ENCODE results near the gene ZNF74.
"Not testable (repeated sequence)": the region's sequence is repeated elsewhere in the genome, so short reads cannot be mapped to it uniquely, and the experiment has no call there.

ZNF74 gene

GRCh38 chr22:20393705-20394476, at the start of gene ZNF74:
TSS of gene ZNF74 (plus strand) at chr22:20394151. CDS start at chr22:20394629, 478 bp downstream.
- peak within 1 kb of the TSS; percentile 64 for H3K4me3 ChIP-seq (replicated peaks; ENCODE audit: low read depth, low read length)
- DNase-seq (ENCODE audit: extremely low read depth, low read depth) = peak; percentile 77
- no peak for TF ChIP-seq CTCF (IDR thresholded peaks at IDR 0.05; ENCODE audit: low read depth, low read length, missing control alignments)

- H3K4me3 ChIP-seq (replicated peaks; ENCODE audit: low read depth, low read length); DNase-seq (ENCODE audit: extremely low read depth, low read depth): not testable (repeated sequence)
Observed at GRCh38 chr22:20346553-20346952, 47.4 kb upstream of the ZNF74 start.

- not testable (repeated sequence) for DNase-seq (ENCODE audit: extremely low read depth, low read depth); H3K4me3 ChIP-seq (replicated peaks; ENCODE audit: low read depth, low read length)
Observed at GRCh38 chr22:20352536-20352935, 41.4 kb upstream of the ZNF74 start.

- no peak overlapping the region for H3K4me3 ChIP-seq (replicated peaks; ENCODE audit: low read depth, low read length)
- no peak for TF ChIP-seq CTCF (IDR thresholded peaks at IDR 0.05; ENCODE audit: low read depth, low read length, missing control alignments)
- no peak for DNase-seq (ENCODE audit: extremely low read depth, low read depth)
Observed at GRCh38 chr22:20354238-20354975, 39.5 kb upstream of the ZNF74 start.

- DNase-seq (ENCODE audit: extremely low read depth, low read depth); H3K4me3 ChIP-seq (replicated peaks; ENCODE audit: low read depth, low read length): not testable (repeated sequence)
Observed at GRCh38 chr22:20355939-20356636, 37.9 kb upstream of the ZNF74 start.

- not testable (repeated sequence) for H3K4me3 ChIP-seq (replicated peaks; ENCODE audit: low read depth, low read length); DNase-seq (ENCODE audit: extremely low read depth, low read depth)
Observed at GRCh38 chr22:20356906-20357305, 37.0 kb upstream of the ZNF74 start.

GRCh38 chr22:20357967-20358366, 36.0 kb upstream of the ZNF74 start:
- DNase-seq (ENCODE audit: extremely low read depth, low read depth); H3K4me3 ChIP-seq (replicated peaks; ENCODE audit: low read depth, low read length): not testable (repeated sequence)

- DNase-seq (ENCODE audit: extremely low read depth, low read depth); H3K4me3 ChIP-seq (replicated peaks; ENCODE audit: low read depth, low read length): not testable (repeated sequence)
Observed at GRCh38 chr22:20358503-20359239, 35.3 kb upstream of the ZNF74 start.

- not testable (repeated sequence) for DNase-seq (ENCODE audit: extremely low read depth, low read depth)
Observed at GRCh38 chr22:20360261-20360660, 33.7 kb upstream of the ZNF74 start.

GRCh38 chr22:20360866-20361751, 32.8 kb upstream of the ZNF74 start:
- DNase-seq (ENCODE audit: extremely low read depth, low read depth) = not testable (repeated sequence)

More at GRCh38 chr22:20360261-20360660, 33.7 kb upstream of the ZNF74 start:
- H3K4me3 ChIP-seq (replicated peaks; ENCODE audit: low read depth, low read length) = not testable (repeated sequence)

GRCh38 chr22:20361752-20362229, 32.2 kb upstream of the ZNF74 start:
- not testable (repeated sequence) for DNase-seq (ENCODE audit: extremely low read depth, low read depth); H3K4me3 ChIP-seq (replicated peaks; ENCODE audit: low read depth, low read length)

More at GRCh38 chr22:20360866-20361751, 32.8 kb upstream of the ZNF74 start:
- not testable (repeated sequence) for H3K4me3 ChIP-seq (replicated peaks; ENCODE audit: low read depth, low read length)

GRCh38 chr22:20362403-20362802, 31.5 kb upstream of the ZNF74 start:
- not testable (repeated sequence) for DNase-seq (ENCODE audit: extremely low read depth, low read depth); H3K4me3 ChIP-seq (replicated peaks; ENCODE audit: low read depth, low read length)

GRCh38 chr22:20364335-20365260, 29.4 kb upstream of the ZNF74 start:
- not testable (repeated sequence) for H3K4me3 ChIP-seq (replicated peaks; ENCODE audit: low read depth, low read length); DNase-seq (ENCODE audit: extremely low read depth, low read depth)
